Caco-2 (cell line): ENCODE measurements around the gene C3orf20. TPM values are rescaled to one million over a fixed set of nuclear protein-coding genes. Genes with fewer than 3 reads are reported as not detected.

Experiments used
- BruUV-seq: library from RNA; stranded (reverse); fragments of 400-500 nt; replicated peaks from 2 replicates; lab custom pipeline; 2021; lab: Mats Ljungman, UMichigan
- CTCF ChIA-PET: fragments of 300-600 bp; sonication (Branson Sonifier 250); formaldehyde crosslinking; loops from one replicate; lab custom pipeline; 2022; ENCODE audit warnings: antibody characterized with exemption; lab: Charles Lee
- POLR2A ChIA-PET: fragments of 300-600 bp; sonication (Branson Sonifier 250); formaldehyde crosslinking; loops from one replicate; lab custom pipeline; 2022; ENCODE audit warnings: antibody characterized with exemption; lab: Charles Lee
- DNase-seq, 2 experiments: peaks; one replicate each; pipeline versions ENCODE4 v3.0.0 to v3.0.0-alpha.2; 2020 to 2022
- H3K27me3 ChIP-seq: replicated peaks from 2 replicates; pipeline ENCODE4 v1.6.0; 2011; ENCODE audit warnings: low read length; ENCODE audit not compliant: control insufficient read depth, insufficient read depth
- H3K36me3 ChIP-seq: 2 replicates; pipeline ENCODE4 v1.5.1; 2011; ENCODE audit warnings: low read length; ENCODE audit not compliant: control insufficient read depth, insufficient read depth
- H3K4me1 ChIP-seq: fragments of 250-450 bp; sonication (Bioruptor Pico); 2 replicates; pipeline ENCODE4 v1.5.1; 2020; ENCODE audit warnings: mild to moderate bottlenecking
- H3K4me3 ChIP-seq: 2 replicates; pipeline ENCODE4 v1.5.1; 2011; ENCODE audit warnings: low read depth, mild to moderate bottlenecking, control low read depth, low read length
- H3K9me3 ChIP-seq: fragments of 250-450 bp; sonication (Bioruptor Pico); 2 replicates; pipeline ENCODE4 v1.5.1; 2020; ENCODE audit warnings: mild to moderate bottlenecking, moderate library complexity
- H3K27ac Mint-ChIP-seq: one replicate; pipeline ENCODE4 v1.8.0; 2022; ENCODE audit warnings: mixed read lengths; ENCODE audit not compliant: unreplicated experiment
- H3K27me3 Mint-ChIP-seq: one replicate; pipeline ENCODE4 v1.8.0; 2022; ENCODE audit warnings: mixed read lengths; ENCODE audit not compliant: insufficient read depth, unreplicated experiment
- H3K36me3 Mint-ChIP-seq: one replicate; pipeline ENCODE4 v1.8.0; 2022; ENCODE audit warnings: mild to moderate bottlenecking, mixed read lengths; ENCODE audit not compliant: insufficient read depth, unreplicated experiment
- H3K4me1 Mint-ChIP-seq: one replicate; pipeline ENCODE4 v1.8.0; 2022; ENCODE audit warnings: low read depth, mixed read lengths; ENCODE audit not compliant: unreplicated experiment
- H3K4me3 Mint-ChIP-seq: one replicate; pipeline ENCODE4 v1.8.0; 2022; ENCODE audit warnings: mild to moderate bottlenecking, moderate library complexity, mixed read lengths; ENCODE audit not compliant: unreplicated experiment
- H3K9me3 Mint-ChIP-seq: one replicate; pipeline ENCODE4 v1.8.0; 2022; ENCODE audit warnings: mixed read lengths; ENCODE audit not compliant: unreplicated experiment
- CTCF ChIP-seq, 2 experiments: fragments of 200-600 bp in 1 of 2; IDR thresholded peaks; 1 replicate in 1 of 2; 2 replicates in 1 of 2; pipeline versions ENCODE4 v1.5.1 to v1.8.0; 2011 to 2022; ENCODE audit warnings: antibody characterized with exemption in 1 of 2, control low read depth in 1 of 2, inconsistent platforms in 1 of 2, low read depth in 1 of 2, low read length in 1 of 2, mild to moderate bottlenecking in 1 of 2, moderate library complexity in 1 of 2; ENCODE audit not compliant: insufficient read depth in 1 of 2, severe bottlenecking in 1 of 2, unreplicated experiment in 1 of 2
- intact Hi-C: fragments of 100-400 bp; cut with micrococcal nuclease; formaldehyde crosslinking; loops from one replicate; pipeline ENCODE4 v1.10.0; 2022; ENCODE audit not compliant: unreplicated experiment
- total RNA-seq: library from RNA; stranded (reverse); gene quantifications from 2 replicates; pipeline ENCODE4 v1.2.3, GENCODE V29; 2022

C3orf20 gene
- total RNA-seq, 1 experiment from 2014 or later = 0.09 TPM

GRCh38 chr3:14700891-14701290 is 25.9 kb downstream of the C3orf20 start:
- CTCF ChIA-PET = no interaction called here
- Mint-ChIP-seq H3K9me3 (no peaks in the 10 kb centered on the region), H3K4me1 (no peaks in the 10 kb centered on the region), H3K27me3 (no peaks in the 10 kb centered on the region), H3K36me3 (no peaks in the 10 kb centered on the region), H3K4me3 (no peak overlapping the region), H3K27ac (no peak overlapping the region)
- no peak for DNase-seq
- Histone ChIP-seq H3K36me3 (no peaks in the 10 kb centered on the region), H3K4me1 (no peaks in the 10 kb centered on the region), H3K9me3 (no peaks in the 10 kb centered on the region), H3K27me3 (no peaks in the 10 kb centered on the region), H3K4me3 (no peak overlapping the region)
- no peak for TF ChIP-seq CTCF (IDR thresholded peaks at IDR 0.05; ENCODE audit: insufficient read depth in 1 of 2, low read depth in 1 of 2, low read length in 1 of 2, severe bottlenecking in 1 of 2, unreplicated experiment in 1 of 2)
- intact Hi-C loops = no loop called here
- POLR2A ChIA-PET = no interaction called here
- no TSS peak for BruUV-seq

- no peak overlapping the region for H3K4me3 ChIP-seq
- DNase-seq = no peak
- no peaks in the 10 kb centered on the region for H3K9me3 ChIP-seq
- no peak overlapping the region for H3K27ac Mint-ChIP-seq
- intact Hi-C loops = no loop called here
- H3K9me3 Mint-ChIP-seq = no peaks in the 10 kb centered on the region
- no peaks in the 10 kb centered on the region for H3K27me3 Mint-ChIP-seq
- no peaks in the 10 kb centered on the region for H3K27me3 ChIP-seq
- H3K36me3 Mint-ChIP-seq = no peaks in the 10 kb centered on the region
- CTCF ChIA-PET = no interaction called here
- no peaks in the 10 kb centered on the region for H3K4me1 Mint-ChIP-seq
- H3K36me3 ChIP-seq = no peaks in the 10 kb centered on the region
- H3K4me1 ChIP-seq = no peaks in the 10 kb centered on the region
- TF ChIP-seq CTCF (IDR thresholded peaks at IDR 0.05; ENCODE audit: insufficient read depth in 1 of 2, low read depth in 1 of 2, low read length in 1 of 2, severe bottlenecking in 1 of 2, unreplicated experiment in 1 of 2) = no peak
- POLR2A ChIA-PET = no interaction called here
- no peak overlapping the region for H3K4me3 Mint-ChIP-seq
- no TSS peak for BruUV-seq
Measured at GRCh38 chr3:14701676-14702075, 26.7 kb downstream of the C3orf20 start.

GRCh38 chr3:14703128-14703750 is 28.3 kb downstream of the C3orf20 start:
- H3K9me3 ChIP-seq = no peaks in the 10 kb centered on the region
- no peaks in the 10 kb centered on the region for H3K27me3 ChIP-seq
- ChIA-PET POLR2A (no interaction called here), CTCF (no interaction called here)
- Mint-ChIP-seq H3K27ac (no peak overlapping the region), H3K9me3 (no peaks in the 10 kb centered on the region), H3K4me3 (no peak overlapping the region), H3K4me1 (no peaks in the 10 kb centered on the region), H3K36me3 (no peaks in the 10 kb centered on the region), H3K27me3 (no peaks in the 10 kb centered on the region)
- H3K36me3 ChIP-seq = no peaks in the 10 kb centered on the region
- no peak overlapping the region for H3K4me3 ChIP-seq
- intact Hi-C loops = no loop called here
- TF ChIP-seq CTCF (IDR thresholded peaks at IDR 0.05; ENCODE audit: insufficient read depth in 1 of 2, low read depth in 1 of 2, low read length in 1 of 2, severe bottlenecking in 1 of 2, unreplicated experiment in 1 of 2) = no peak
- no peaks in the 10 kb centered on the region for H3K4me1 ChIP-seq
- BruUV-seq = no TSS peak
- no peak for DNase-seq
